Activated naive CD4-positive, alpha-beta T cell treated with anti-CD3 and anti-CD28 coated beads for 36 hours (primary cell): Measurements from ENCODE around the gene DMRTC2. TPM values are rescaled to one million over a fixed set of nuclear protein-coding genes. Genes with fewer than 3 reads are reported as not detected.

ENCODE experiments used
- CTCF ChIA-PET: fragments of 350-600 bp; sonication (Branson Sonifier 250); formaldehyde crosslinking; loops from one replicate; lab custom pipeline; 2021; ENCODE audit warnings: antibody characterized with exemption; lab: Charles Lee
- DNase-seq: peaks from one replicate; pipeline ENCODE4 v3.0.0-alpha.2; 2020
- H3K27ac Mint-ChIP-seq: one replicate; pipeline ENCODE4 v1.8.0; 2021; ENCODE audit warnings: mild to moderate bottlenecking, mixed read lengths
- H3K27me3 Mint-ChIP-seq: one replicate; pipeline ENCODE4 v1.8.0; 2021; ENCODE audit warnings: low read depth, mixed read lengths
- H3K36me3 Mint-ChIP-seq: one replicate; pipeline ENCODE4 v1.8.0; 2021; ENCODE audit warnings: low read depth, mixed read lengths
- H3K4me1 Mint-ChIP-seq: one replicate; pipeline ENCODE4 v1.8.0; 2021; ENCODE audit warnings: low read depth, mixed read lengths
- H3K4me3 Mint-ChIP-seq: one replicate; pipeline ENCODE4 v1.8.0; 2021; ENCODE audit warnings: mild to moderate bottlenecking, moderate library complexity, mixed read lengths
- H3K9me3 Mint-ChIP-seq: one replicate; pipeline ENCODE4 v1.8.0; 2021; ENCODE audit warnings: mixed read lengths
- intact Hi-C: fragments of 100-400 bp; cut with micrococcal nuclease; formaldehyde crosslinking; loops from one replicate; pipeline ENCODE4 v1.15.1; 2023
- total RNA-seq, 2 experiments: library from RNA; stranded (reverse); gene quantifications; one replicate each; pipeline ENCODE4 v1.2.3, GENCODE V29; 2021

The DMRTC2 gene
- total RNA-seq, 2 experiments from 2014 or later: not detected

- no peak overlapping the region for H3K4me3 Mint-ChIP-seq
- H3K4me1 Mint-ChIP-seq: peaks cover 5% of the 10 kb centered on the region
- H3K9me3 Mint-ChIP-seq: no peaks in the 10 kb centered on the region
- DNase-seq: no peak
- intact Hi-C loops: no loop called here
- no peaks in the 10 kb centered on the region for H3K27me3 Mint-ChIP-seq
- no peaks in the 10 kb centered on the region for H3K36me3 Mint-ChIP-seq
- CTCF ChIA-PET: interaction anchor here (0.5 to 2.2 kb wide), 4 partner anchors 9 to 165 kb away, joined by 3 to 10 read pairs (median 7); no protein-coding TSS in a partner anchor
- no peak overlapping the region for H3K27ac Mint-ChIP-seq
These were observed 32.9 kb upstream of the DMRTC2 start for GRCh38 chr19:41811981-41812380.

DNA sequence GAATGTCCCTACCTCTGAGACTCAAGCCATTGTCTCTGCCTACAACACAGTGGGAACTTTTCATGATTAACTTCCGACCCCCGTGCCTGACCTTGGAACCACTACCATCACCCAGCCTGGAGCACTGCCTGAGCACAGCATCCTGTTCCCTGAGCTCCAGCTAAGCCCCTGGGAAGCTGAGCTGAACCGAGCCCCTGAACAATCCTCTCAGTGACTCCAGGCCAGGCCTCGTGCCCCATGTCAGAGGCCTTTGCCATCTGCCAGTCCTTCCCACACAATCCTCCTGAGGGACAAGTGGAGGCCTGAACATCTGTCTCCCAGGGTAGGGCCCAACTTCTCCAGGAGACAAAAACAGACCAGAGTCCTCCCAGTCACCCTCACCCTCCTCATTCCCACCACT lies 30.9 kb upstream of the DMRTC2 start:
- no peak overlapping the region for H3K4me3 Mint-ChIP-seq
- CTCF ChIA-PET: interaction anchor here (1.0 to 1.5 kb wide), 2 partner anchors 19 to 28 kb away, joined by 3 to 5 read pairs; no protein-coding TSS in a partner anchor
- H3K27ac Mint-ChIP-seq: no peak overlapping the region

DNA sequence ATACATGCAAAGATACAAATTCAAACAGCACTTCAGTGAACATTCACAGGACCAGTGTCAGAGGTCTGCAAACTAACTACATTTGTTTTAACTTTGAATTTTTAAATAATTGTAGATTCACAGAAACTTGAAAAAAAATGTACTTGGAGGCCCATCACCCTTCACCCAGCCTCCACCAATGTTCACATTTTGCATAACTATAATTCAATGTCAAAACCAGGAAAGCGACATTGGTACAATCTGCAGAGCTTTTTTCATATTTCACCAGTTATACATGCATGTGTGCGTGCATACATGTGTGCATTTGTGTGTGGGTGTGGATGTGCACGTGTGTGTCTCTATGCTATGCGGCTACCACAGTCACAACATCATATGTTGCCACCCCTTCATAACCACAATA lies 29.5 kb upstream of the DMRTC2 start:
- no peaks in the 10 kb centered on the region for H3K27me3 Mint-ChIP-seq
- CTCF ChIA-PET: no interaction called here
- no peaks in the 10 kb centered on the region for H3K9me3 Mint-ChIP-seq
- no peak overlapping the region for H3K27ac Mint-ChIP-seq
- intact Hi-C loops: no loop called here
- DNase-seq: no peak
- no peaks in the 10 kb centered on the region for H3K36me3 Mint-ChIP-seq
- peaks cover 5% of the 10 kb centered on the region for H3K4me1 Mint-ChIP-seq
- no peak overlapping the region for H3K4me3 Mint-ChIP-seq

More for the DNA sequence above, 30.9 kb upstream of the DMRTC2 start:
- Mint-ChIP-seq H3K9me3 (no peaks in the 10 kb centered on the region), H3K36me3 (no peaks in the 10 kb centered on the region), H3K27me3 (no peaks in the 10 kb centered on the region), H3K4me1 (peaks cover 5% of the 10 kb centered on the region)
- intact Hi-C loops: no loop called here
- DNase-seq: no peak

DNA sequence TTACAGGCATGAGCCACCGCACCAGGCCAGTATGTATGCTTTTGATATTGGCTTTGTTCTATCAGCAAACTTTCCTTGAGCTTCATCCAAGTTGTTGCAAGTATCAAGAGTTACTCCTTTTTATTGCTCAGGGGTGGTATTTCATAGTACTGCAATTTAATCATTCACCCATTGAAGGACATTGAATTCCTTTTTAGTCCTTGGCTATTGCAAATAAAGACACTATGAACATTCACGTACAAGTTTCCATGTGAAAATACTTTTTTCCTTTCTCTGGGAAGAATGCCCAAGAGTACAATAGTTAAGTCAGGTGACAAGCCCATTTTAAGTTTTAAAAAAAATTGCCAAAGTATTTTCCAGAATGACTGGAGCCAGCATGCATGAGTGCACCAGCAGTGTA lies 28.1 kb upstream of the DMRTC2 start:
- H3K4me3 Mint-ChIP-seq: no peak overlapping the region
- no peaks in the 10 kb centered on the region for H3K9me3 Mint-ChIP-seq
- DNase-seq: no peak
- no peak overlapping the region for H3K27ac Mint-ChIP-seq
- intact Hi-C loops: no loop called here
- H3K27me3 Mint-ChIP-seq: peaks cover 5% of the 10 kb centered on the region
- H3K36me3 Mint-ChIP-seq: no peaks in the 10 kb centered on the region
- CTCF ChIA-PET: interaction anchor here (0.7 to 1.5 kb wide), 3 partner anchors 22 to 64 kb away, joined by 3 to 7 read pairs (median 3); no protein-coding TSS in a partner anchor
- H3K4me1 Mint-ChIP-seq: peaks cover 5% of the 10 kb centered on the region

DNA sequence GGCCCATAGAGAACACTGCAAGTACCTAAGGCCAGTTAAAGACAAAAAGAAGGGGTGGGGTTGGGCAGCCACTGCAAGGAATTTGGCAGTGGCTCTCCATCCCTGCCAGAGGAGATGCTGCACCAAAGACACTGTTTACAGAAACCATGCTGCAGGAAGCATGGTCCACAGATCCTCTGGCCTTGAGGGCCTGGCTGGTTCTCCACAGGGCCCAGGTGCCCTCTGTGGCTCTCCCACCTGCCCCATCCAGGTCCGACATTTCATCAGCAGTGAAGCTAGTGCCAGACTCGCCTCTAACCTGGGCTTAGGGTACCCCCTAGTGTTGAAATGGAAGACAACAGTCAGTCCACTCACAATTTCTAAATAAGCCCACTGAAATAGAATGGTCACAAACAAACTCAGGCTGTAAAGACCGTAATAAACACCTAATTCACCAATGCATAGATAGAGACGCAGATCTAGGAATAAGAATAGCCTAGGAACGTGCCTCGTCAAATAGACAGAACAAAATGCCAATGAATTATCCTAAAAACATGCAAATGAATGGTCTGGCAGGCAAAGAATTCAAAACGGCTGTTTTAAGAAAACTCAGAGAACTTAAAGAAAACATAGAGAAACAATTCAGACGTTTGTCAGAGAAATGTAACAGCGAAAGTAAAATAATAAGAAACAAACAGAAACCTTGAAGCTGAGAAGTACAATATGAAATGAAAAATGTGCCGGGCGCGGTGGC lies 23.7 kb upstream of the DMRTC2 start:
- H3K9me3 Mint-ChIP-seq: no peaks in the 10 kb centered on the region
- CTCF ChIA-PET: interaction anchor here (0.5 to 4.6 kb wide), 15 partner anchors 10 to 1251 kb away, joined by 3 to 74 read pairs (median 3); partner anchors contain the start of gene CEACAM3
- H3K36me3 Mint-ChIP-seq: no peaks in the 10 kb centered on the region
- H3K4me3 Mint-ChIP-seq: no peak overlapping the region
- H3K27ac Mint-ChIP-seq: no peak overlapping the region
- intact Hi-C loops: loop anchor here (1.0 to 2.0 kb wide), 3 partner anchors 28 to 114 kb away; no protein-coding TSS in a partner anchor
- DNase-seq: peak; percentile 72
- H3K4me1 Mint-ChIP-seq: no peaks in the 10 kb centered on the region
- peaks cover 5% of the 10 kb centered on the region for H3K27me3 Mint-ChIP-seq

GRCh38 chr19:41837981-41838708 lies 6.7 kb upstream of the DMRTC2 start:
- H3K4me1 Mint-ChIP-seq: no peaks in the 10 kb centered on the region
- no peak for DNase-seq
- H3K36me3 Mint-ChIP-seq: no peaks in the 10 kb centered on the region
- no peak overlapping the region for H3K4me3 Mint-ChIP-seq
- H3K27me3 Mint-ChIP-seq: peaks cover 3% of the 10 kb centered on the region
- H3K9me3 Mint-ChIP-seq: no peaks in the 10 kb centered on the region
- intact Hi-C loops: no loop called here
- H3K27ac Mint-ChIP-seq: no peak overlapping the region
- CTCF ChIA-PET: interaction anchor here (1.0 to 1.2 kb wide), 4 partner anchors 15 to 105 kb away, joined by 3 to 4 read pairs (median 3); no protein-coding TSS in a partner anchor

DNA sequence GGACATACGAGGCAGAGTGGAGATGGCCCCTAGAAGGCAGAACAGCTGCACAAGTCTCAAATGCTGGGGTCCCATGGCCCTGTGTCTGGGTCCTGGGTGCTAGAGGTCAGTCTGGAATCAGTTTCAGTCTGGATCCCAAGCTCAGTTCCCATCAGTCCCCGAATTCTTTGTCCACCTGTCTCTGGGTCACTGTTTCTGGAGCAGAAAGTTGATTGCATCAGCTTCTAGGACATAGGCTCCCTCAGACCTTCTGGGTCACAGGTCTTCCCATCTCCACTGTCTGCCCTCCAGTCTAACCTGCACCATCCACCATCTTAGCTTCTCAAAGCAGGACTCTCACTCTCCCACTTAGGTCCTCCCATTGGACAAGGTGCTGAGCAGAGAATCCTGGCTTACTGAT lies 5.6 kb upstream of the DMRTC2 start:
- no peak for DNase-seq
- H3K4me3 Mint-ChIP-seq: no peak overlapping the region
- peaks cover 3% of the 10 kb centered on the region for H3K27me3 Mint-ChIP-seq
- intact Hi-C loops: no loop called here
- H3K36me3 Mint-ChIP-seq: no peaks in the 10 kb centered on the region
- CTCF ChIA-PET: interaction anchor here (1.0 to 2.0 kb wide), 4 partner anchors 14 to 106 kb away, joined by 3 to 5 read pairs (median 4); no protein-coding TSS in a partner anchor
- H3K27ac Mint-ChIP-seq: no peak overlapping the region
- no peaks in the 10 kb centered on the region for H3K4me1 Mint-ChIP-seq
- no peaks in the 10 kb centered on the region for H3K9me3 Mint-ChIP-seq

- no peak overlapping the region for H3K4me3 Mint-ChIP-seq
These were observed 1.5 kb upstream of the DMRTC2 start for GRCh38 chr19:41843371-41843770.

GRCh38 chr19:41844601-41845000 lies 241 bp upstream of the DMRTC2 start, which contains the start of gene LYPD4:
LYPD4 (minus strand) TSS chr19:41844683; CDS start chr19:41839285, 5,398 bp downstream.
- no peak within 1 kb of the TSS for H3K27ac Mint-ChIP-seq
- intact Hi-C loops: no loop called here
- H3K36me3 Mint-ChIP-seq: no peaks in the 10 kb centered on the region
- no peak for DNase-seq
- no peaks in the 10 kb centered on the region for H3K9me3 Mint-ChIP-seq
- H3K27me3 Mint-ChIP-seq: no peaks in the 10 kb centered on the region
- H3K4me3 Mint-ChIP-seq: no peak within 1 kb of the TSS
- H3K4me1 Mint-ChIP-seq: no peaks in the 10 kb centered on the region
- CTCF ChIA-PET: no interaction called here

More at GRCh38 chr19:41843371-41843770, 1.5 kb upstream of the DMRTC2 start:
- H3K27me3 Mint-ChIP-seq: no peaks in the 10 kb centered on the region
- H3K36me3 Mint-ChIP-seq: no peaks in the 10 kb centered on the region
- CTCF ChIA-PET: interaction anchor here (0.6 to 1.9 kb wide), 2 partner anchors 9 to 1538 kb away, joined by 3 to 6 read pairs; no protein-coding TSS in a partner anchor
- H3K27ac Mint-ChIP-seq: no peak overlapping the region
- H3K4me1 Mint-ChIP-seq: no peaks in the 10 kb centered on the region
- H3K9me3 Mint-ChIP-seq: no peaks in the 10 kb centered on the region
- intact Hi-C loops: no loop called here
- no peak for DNase-seq

DNA sequence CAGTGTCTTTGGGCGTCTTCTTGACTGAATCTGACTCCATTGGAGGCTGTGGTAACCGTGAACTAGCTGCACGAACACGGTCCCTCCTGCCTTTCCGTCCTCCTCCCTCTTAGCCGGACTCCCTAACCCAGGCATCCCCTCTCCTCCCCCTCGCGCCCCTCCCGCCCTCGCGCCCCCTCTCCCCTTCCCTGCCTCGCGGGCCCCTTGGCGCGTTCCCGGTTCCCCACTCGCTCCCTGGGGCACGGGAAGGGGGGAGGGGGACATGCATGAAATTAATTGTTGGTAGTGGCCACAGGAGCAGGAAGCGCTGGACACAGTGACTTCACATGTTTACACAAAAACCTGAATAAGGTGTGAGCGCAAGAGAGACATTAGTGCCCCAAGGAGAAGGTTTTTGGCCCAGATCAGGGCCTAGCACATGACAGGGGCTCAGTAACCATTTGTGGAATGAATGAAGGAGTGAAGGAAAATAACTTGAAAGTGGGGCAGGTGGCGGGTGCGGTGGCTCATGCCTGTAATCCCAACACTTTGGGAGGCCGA lies 279 bp downstream of the DMRTC2 start:
- Mint-ChIP-seq H3K4me3 (no peak overlapping the region), H3K36me3 (no peaks in the 10 kb centered on the region), H3K9me3 (no peaks in the 10 kb centered on the region), H3K4me1 (no peaks in the 10 kb centered on the region), H3K27ac (no peak overlapping the region), H3K27me3 (no peaks in the 10 kb centered on the region)
- DNase-seq: no peak
- CTCF ChIA-PET: no interaction called here
- intact Hi-C loops: no loop called here

- CTCF ChIA-PET: interaction anchor here (0.6 to 1.1 kb wide), 2 partner anchors 11 to 57 kb away, joined by 3 read pairs; no protein-coding TSS in a partner anchor
- Mint-ChIP-seq H3K27me3 (no peaks in the 10 kb centered on the region), H3K27ac (no peak overlapping the region), H3K4me1 (no peaks in the 10 kb centered on the region), H3K36me3 (no peaks in the 10 kb centered on the region), H3K4me3 (no peak overlapping the region), H3K9me3 (no peaks in the 10 kb centered on the region)
- DNase-seq: no peak
- intact Hi-C loops: no loop called here
These were observed 2.7 kb downstream of the DMRTC2 start for GRCh38 chr19:41847351-41848105.
